NCI-H2171 (cell line): ENCODE results near the gene GAREM1.
"Not testable (repeated sequence)": the region's sequence is repeated elsewhere in the genome, so short reads cannot be mapped to it uniquely, and the experiment has no call there.

ENCODE experiments used
- DNase-seq: peaks from one replicate; lab custom pipeline; 2025; lab: John Stamatoyannopoulos, UW

GAREM1 gene

DNA sequence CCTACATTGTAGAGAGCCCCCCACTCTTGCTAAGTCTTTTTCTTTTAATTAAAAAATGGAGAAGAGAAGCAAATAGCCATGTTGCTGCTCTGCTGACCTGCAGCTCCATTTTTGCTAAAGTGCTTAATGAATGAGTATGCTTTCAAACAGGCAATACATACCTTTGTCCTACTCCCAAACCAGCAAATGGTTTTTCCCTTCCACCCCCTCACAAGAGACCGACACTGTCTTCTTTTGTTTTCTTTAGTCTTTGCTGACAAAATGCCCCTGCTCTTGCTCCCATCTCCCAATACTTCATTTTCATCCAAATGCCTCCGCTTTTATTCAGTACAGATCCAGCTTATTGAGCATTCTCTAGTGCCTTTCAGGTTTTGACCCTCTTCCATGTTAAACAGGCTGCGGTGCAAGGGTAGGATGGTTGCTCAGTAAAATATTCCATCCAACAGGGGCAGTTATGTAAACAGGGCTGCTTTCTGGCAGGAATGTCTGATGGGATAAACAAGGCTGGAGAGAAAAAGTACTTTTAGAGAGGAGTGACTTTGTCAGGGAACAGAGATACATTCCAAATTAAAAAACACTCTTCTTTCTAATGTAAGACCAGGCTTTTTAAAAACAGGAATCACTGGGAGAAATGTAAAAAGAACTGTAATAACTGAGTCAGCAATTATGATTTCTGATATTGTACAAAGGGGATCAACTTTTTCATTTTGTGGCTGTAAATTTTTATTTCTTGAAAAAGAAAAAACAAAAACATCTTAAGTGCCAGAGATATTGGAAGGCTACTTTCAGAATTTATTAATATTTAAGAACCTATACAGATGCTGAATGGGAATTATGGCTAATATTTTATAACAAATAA is 144.0 kb downstream of the GAREM1 start:
- DNase-seq = no peak

- DNase-seq = no peak
Measured at GRCh38 chr18:32324181-32324580, 146.5 kb downstream of the GAREM1 start.

GRCh38 chr18:32321826-32322225 is 148.9 kb downstream of the GAREM1 start:
- DNase-seq = no peak

- DNase-seq = no peak
Measured at GRCh38 chr18:32319084-32319483, 151.6 kb downstream of the GAREM1 start.

DNA sequence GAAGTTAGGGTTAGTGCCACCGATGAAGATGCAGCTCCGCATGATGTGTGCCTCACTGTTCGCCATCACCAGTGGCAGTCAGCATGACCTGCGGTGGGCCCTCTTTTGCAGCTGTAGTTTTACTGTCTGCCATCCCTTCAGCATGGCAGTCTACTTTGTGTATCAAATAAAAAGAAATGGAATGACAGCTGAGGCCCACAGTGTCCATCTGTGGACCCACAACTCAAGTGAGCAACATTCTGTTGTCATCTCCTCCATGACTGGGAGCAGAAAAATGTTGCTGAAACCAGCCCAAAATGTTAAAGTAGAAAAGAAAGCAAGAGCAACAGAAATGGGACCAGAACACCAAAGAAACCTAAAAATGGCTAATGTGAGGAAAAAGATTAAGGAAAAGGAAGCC is 152.1 kb downstream of the GAREM1 start:
- DNase-seq = no peak

GRCh38 chr18:32317651-32318050 is 153.0 kb downstream of the GAREM1 start:
- no peak for DNase-seq

- DNase-seq = no peak
Measured at GRCh38 chr18:32315881-32316280, 154.8 kb downstream of the GAREM1 start.

GRCh38 chr18:32310774-32311173 is 159.9 kb downstream of the GAREM1 start:
- DNase-seq = no peak

DNA sequence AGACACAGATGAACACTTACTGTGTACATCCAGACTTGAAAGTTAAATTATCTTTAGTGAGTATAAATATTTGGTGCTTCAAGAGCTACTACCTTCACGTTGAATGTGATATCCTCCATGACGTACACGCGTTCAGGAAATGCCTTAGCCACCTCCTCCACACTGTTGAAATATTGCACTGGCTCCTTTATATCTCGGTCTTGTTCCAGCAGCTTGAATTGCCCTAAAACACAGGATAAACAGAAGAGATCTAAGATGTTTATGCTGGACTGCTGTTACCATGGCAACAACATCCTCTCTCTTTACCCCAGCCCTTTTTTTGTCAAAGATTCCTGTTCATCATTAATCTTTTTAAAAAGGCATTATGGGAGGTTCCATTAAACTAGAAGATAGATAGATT is 160.6 kb downstream of the GAREM1 start:
- no peak for DNase-seq

DNA sequence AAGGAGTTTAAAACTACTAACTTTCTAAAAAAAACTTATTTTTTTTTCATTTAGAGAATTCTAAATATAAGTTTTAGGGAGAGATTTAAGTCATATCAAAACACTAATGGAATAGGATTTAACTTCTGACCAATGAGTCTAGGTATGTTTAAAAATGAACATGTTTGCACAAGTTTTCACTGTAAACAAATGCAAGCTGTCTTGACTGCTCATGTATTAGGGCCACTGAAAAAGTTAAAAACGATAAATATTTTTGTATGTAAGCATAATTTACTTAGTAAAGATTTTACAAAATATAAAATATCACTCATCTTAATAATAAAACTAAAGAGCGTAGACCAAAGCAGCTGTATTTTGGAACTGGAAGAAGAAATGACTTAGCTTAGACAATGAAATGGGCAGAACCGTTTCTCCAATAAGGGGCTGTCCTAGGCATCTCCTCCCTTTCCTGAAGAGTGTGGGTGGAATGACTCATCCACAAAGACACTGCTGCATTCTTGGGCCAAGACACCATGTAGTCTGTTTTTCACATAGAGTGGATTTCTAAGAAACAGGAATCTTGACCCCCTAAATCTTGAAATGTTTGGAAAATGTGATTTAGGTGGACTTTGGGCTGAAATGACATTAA is 162.1 kb downstream of the GAREM1 start:
- no peak for DNase-seq

- no peak for DNase-seq
Measured at GRCh38 chr18:32303400-32303799, 167.3 kb downstream of the GAREM1 start.

DNA sequence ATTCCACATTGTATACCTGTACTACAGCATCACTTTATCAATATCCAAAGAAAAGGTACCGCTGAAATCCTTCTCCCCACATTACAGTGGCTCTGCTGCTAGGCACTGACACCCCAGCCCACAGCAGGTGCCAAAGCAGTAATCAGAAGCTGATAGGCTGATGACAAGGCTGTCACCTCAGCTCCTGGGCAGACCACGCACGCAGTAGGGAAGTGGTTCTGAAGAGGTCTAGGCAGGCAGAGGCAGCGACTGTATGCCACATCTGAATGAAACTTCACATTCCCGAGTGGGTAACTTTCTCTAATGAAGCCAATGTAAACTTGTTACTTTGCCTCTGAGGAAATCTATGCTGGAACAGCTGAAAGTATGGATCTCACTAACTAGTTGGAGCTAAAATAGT is 167.9 kb downstream of the GAREM1 start:
- DNase-seq = no peak

- no peak for DNase-seq
Measured at GRCh38 chr18:32301976-32302743, 168.5 kb downstream of the GAREM1 start.

- no peak for DNase-seq
Measured at GRCh38 chr18:32301361-32301760, 169.3 kb downstream of the GAREM1 start.

- DNase-seq = no peak
Measured at GRCh38 chr18:32300914-32301313, 169.8 kb downstream of the GAREM1 start.

DNA sequence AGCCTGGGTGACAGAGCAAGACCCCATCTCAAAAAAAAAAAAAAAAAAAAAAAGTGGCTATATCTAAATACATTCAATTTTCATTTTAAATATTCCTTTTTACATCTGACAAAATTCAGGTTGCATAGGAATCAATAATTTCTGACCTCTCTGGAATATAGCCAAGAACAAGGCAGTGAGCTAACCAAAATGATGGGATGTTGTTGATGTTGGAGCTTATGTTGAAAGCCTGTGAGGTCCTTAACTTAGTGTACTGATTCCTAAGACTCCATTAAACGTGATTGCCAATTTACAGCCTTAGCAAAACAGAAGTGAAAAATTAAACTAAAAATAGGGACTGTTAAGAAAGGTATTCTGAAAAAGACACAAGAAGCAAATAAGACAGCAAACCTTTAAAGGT is 171.2 kb downstream of the GAREM1 start:
- no peak for DNase-seq

- no peak for DNase-seq
Measured at GRCh38 chr18:32298171-32298667, 172.5 kb downstream of the GAREM1 start.

- DNase-seq = no peak
Measured at GRCh38 chr18:32297579-32298170, 173.0 kb downstream of the GAREM1 start.

- DNase-seq = no peak
Measured at GRCh38 chr18:32296851-32297250, 173.8 kb downstream of the GAREM1 start.

DNA sequence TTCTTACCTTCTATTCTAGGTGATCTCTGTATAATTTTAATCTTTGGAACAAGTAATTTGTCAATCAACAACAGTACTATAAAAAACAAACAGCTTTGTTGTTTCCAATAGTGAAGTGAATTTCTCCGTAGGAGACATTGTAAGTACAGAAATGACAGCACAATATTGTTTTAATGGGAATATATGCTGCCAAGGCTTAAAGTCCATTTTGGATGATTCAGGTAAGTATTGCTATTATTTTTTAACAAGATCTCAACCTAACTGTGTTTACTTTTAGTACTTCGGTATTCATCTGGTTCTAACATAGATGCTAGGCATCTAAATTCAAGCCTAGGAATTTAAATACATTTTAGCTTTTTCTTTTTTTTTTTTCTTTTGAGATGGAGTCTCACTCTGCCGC is 175.1 kb downstream of the GAREM1 start:
- DNase-seq = no peak

GRCh38 chr18:32293107-32293506 is 177.6 kb downstream of the GAREM1 start:
- DNase-seq = no peak

GRCh38 chr18:32291623-32292022 is 179.1 kb downstream of the GAREM1 start:
- not testable (repeated sequence) for DNase-seq
